NCI-H128 (cell line): Measurements from ENCODE around the gene GPR6.

Source experiments
- DNase-seq: peaks from one replicate; lab custom pipeline; 2025; ENCODE audit not compliant: unreplicated experiment; lab: John Stamatoyannopoulos, UW

The GPR6 gene, protein sequence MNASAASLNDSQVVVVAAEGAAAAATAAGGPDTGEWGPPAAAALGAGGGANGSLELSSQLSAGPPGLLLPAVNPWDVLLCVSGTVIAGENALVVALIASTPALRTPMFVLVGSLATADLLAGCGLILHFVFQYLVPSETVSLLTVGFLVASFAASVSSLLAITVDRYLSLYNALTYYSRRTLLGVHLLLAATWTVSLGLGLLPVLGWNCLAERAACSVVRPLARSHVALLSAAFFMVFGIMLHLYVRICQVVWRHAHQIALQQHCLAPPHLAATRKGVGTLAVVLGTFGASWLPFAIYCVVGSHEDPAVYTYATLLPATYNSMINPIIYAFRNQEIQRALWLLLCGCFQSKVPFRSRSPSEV

DNA sequence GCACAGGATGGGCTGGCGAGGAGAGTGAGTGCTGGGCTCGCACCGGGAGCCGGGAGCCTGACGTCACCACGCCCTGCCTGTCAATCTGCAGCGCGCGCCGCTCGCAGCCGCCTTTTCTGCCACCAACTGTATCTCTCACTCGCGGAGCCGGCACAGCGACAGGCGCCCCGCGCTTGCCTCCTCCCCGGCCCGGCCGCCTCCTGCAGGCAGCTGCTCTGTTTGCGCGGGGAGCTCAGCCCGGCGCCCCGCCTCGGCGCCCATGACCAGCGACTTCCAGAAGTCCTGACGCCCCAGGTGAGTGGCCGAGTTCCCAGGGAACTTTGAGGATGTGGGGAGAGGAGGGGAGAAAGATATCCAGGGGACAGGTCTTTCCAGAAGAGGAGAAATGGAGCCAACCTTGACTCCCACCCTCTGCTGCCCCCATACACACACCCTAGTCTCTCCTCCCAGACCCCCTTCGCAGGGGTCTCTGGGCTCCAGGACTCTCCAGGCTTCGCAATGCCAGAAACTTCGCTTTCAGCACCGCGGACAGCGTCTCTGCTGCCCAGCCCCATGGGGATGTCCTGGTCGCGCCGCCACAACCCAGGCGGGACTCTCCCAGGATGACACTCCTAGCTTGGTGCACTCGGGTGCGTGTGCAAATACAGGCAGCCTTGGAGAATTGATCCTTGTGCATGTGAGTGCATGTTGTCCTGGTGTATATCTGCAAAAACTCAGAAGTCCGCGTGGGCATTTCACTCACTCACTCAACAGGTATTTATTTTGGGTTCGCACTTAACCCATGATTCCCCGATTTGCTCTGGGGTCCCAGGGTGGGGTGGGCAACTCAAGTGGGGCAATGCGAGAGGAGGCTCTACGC, at the start of gene GPR6:
Gene GPR6, plus strand, starts transcription at position 138 of the 859 bp plus-strand sequence. CDS start 802 bp downstream, outside the sequence.
- DNase-seq = peak; percentile 83

DNA sequence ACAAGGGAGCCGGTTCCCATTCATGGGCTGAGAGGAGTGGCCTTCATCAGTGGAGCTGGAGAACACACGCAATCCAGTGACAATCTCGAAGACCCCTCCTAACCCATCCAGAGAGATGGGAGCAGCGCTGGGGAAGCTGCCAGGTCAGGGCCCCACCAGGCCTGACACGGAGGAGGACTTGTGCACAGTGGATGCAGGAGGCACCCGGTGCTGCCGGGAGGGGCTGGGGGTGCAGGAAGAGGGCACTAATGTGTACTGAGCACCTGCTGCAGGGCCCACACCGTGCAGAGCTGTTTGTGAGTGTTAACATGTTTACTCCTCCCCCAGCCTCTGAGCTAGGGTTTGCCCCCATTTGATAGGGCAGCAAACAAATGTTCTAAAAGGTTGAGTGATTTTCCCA, 43.8 kb upstream of the GPR6 start:
- no peak for DNase-seq

DNA sequence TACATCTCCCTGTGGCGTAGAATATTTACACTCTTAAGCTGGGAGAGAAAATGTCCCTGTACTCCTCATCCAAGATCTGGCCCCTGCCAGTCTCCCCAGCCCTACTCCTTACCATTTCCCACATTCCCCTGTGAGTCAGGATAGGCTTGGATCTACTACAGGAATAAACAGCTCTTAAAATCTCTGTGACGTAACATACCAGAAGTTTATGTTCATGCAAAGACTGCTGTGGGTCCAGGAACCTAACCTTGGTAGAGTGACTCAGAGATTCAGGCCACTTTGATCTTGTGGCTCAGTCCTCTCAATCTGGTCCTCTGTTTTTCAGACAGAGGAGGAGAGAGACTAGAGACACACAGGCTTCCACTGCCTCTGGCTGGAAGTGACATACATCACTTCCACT, 38.5 kb upstream of the GPR6 start:
- no peak for DNase-seq

DNA sequence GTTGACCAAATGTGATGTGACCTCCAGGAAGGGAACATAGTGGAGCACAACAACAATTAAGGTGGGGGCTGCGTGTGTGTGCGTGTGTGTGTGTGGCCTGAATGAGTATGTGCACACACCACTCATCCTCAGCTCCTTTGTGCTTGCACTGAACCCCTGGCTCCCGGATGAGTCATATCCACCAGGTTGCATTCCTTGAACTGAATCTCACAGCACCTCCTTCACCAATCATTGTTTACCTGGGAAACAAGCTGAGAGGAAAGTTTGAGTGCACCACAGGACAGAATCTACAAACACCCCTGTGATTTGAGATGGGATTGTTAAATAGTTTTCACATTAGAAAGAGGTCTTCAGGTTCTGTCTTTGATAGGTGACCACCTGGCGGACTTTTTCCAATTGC, 33.7 kb upstream of the GPR6 start:
- DNase-seq = no peak

DNA sequence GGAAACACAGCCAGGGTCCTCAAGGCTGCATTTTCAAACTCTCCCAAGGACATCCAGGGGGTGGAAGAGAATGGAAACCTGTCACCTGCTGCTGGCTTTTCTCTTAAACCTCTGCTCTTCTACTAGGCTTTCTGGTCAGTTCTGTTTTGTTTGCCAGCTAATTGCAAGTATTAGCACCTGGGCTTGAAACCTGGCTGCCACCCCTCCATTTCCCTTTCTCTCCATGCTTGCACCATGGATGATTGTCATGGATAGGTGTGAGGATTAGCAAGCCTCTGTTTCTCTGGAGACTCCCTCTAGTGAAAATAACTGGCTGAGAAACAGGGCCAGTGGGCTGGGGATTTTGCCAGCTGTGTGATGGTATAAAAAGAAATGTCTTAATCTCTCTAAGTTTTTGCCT, 33.0 kb upstream of the GPR6 start:
- DNase-seq = no peak

DNA sequence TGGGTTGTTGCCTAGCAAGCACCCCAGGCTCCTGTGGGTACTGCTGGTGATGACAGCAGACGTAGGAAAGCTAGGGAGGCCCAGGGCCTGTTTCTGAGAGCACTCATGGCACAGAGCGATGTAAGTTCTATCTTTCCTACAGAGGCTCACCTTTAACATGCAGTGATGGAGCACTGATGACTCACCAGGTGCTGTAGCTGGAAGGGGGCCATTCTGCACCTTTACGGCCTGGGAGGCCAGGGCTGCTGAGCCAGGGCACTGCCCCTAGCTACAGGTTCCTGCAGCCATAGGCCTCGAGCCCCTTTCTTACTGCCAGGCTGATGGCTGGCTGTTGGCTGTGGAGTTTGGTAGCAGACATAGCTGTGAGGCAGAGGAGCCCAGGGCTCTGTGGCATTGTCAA, 31.1 kb upstream of the GPR6 start:
- DNase-seq = no peak

DNA sequence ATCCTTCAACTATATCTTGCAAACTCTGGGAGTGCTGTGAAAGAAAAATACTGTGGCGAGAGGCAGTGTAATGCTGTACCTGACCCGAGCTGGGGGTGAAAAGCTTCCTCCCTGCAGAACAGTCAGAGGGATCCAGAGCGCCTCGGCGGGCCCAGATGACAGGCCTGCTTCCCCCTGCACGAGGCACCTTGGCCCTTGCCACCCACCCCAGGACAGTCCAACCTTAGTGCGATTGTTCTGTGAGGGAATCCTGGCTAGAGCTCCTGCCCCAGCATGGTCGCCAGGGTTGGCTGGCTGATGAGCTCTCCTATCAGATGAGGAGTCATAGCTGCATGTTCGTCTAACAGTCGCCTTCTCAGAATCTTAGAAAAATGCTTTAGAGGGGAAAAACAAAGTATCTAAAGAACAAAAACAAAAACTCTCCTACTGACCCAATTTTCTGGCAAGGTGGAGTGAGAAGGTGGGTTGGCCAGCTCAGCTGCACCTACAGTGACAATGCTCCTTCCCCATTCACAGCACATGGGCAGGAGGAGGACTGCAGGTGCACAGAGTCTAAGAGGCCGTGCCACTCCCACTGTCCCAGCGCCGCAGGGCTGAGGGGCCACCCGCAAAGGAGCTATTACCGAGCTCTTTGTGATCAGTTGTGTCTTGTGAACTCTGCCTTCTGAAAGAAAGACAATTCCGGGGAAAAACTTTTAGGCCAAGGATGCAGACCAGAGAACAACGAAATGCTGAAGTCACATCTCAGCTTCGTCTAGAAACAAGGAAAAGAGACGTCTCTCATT, 28.6 kb upstream of the GPR6 start:
- DNase-seq = no peak

DNA sequence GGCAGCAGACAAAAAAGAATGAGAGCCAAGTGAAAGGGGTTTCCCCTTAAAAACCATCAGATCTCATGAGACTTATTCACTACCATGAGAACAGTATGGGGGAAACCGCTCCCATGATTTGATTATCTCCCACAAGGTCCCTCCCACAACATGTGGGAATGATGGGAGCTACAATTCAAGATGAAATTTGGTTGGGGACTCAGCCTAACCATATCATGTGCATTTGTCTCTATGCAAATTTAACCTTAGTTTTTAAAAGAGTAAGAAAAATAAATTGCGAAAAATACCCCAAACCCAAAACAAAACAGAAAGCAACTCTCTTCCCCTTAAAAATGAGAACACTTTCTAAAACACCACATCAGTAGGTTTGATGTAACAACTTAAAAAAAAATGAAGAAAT, 22.6 kb upstream of the GPR6 start:
- no peak for DNase-seq

DNA sequence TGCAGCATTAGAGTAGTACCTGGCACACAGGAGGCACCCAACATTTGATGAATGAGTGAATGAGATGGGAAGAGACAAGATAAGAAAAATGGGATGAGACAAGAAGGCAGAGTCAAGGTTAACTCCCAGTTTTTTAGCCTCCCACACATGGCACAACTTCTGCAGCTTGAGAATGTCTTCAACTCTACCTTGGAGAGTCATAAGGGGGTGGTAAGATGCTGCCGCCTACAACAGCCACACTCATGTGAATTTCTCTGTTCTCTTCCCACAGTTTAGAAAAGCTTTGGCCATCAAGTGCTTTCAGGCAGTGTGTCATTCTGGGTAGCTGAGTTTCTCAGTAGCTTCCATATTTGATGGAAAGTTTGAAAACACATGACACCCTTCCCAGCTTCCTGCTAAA, 19.5 kb upstream of the GPR6 start:
- no peak for DNase-seq

DNA sequence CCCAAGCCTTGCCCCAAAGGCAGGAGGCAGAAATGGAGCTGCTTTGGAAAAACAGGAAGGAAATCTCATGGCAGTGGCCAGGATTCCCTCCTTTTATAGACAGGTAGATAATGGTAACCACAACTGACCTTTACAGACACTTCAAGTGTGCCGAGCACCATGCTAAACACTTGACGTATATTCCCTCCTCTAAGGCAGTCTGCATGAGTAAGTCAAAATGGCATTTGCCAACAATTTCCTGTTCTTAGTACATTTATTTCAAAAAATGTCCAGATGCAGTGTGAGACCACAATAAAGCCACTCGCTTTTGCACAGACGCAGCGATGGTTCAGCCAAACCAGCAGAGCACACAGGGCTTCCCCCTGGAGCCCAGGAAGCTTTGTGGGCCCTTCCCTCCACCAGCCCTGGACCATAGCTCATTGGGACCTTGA, 16.5 kb upstream of the GPR6 start:
- DNase-seq = no peak

DNA sequence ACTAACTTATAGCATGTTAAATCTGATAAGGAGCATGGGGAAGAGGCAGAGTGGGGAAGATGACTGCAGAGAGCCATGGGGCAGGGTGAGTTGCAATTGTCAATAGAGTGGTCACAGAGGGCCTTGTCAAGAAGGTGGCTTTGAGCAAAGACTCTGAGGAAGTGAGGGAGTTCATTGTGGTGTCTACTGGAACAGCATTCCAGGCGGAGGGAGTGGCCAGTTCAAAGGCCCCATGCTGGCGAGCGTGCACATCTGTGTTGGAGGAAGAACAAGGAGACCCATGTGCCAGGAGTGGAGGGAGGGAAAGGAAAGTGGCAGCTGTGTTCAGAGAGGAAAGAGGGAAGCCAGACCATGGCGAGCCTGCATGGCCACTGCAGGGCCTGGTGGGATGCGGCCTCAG, 15.8 kb upstream of the GPR6 start:
- no peak for DNase-seq

DNA sequence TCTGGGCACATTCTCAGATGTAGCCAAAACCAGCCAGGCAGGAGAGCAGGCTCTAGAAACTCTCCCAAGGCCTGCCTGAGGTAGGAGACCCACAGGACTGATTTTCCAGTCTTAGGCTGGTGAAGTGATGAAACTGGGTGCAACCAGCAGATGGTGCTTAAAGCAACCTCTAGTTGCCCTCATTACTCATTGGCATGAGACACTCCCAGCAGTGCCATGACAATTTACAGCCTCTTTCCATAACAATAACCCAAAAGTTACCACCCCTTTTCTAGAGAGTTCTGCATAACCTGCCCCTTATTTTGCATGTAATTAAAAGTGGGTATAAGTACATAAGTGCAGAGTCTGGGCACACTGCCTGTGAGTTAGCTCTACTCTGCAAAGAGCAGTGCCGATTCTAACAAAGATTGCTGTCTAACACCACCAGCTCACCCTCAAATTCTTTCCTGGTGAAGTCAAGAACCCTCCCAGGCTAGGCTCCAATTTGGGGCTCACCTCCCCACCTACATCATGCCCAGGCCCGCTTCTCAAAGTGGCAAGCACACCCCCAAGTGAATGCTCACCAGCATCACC, 14.4 kb upstream of the GPR6 start:
- DNase-seq = no peak

DNA sequence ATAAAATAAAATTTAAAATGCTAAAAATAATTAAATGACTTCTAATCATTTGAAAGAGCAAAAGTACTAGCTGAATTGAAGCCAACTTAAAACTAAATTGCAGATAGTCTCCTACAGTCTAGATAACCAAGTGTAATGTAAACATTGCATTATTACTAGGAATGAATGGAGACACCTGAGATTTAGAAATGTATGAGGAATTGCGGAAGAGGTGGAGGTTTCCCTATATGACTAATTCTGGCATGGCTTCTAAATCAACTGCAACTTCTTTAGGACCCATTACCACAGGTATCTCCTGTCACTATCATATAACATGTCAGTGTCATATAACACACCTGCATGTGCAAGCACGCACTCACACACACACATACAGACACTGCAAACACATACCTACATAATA, 13.2 kb upstream of the GPR6 start:
- DNase-seq = no peak

DNA sequence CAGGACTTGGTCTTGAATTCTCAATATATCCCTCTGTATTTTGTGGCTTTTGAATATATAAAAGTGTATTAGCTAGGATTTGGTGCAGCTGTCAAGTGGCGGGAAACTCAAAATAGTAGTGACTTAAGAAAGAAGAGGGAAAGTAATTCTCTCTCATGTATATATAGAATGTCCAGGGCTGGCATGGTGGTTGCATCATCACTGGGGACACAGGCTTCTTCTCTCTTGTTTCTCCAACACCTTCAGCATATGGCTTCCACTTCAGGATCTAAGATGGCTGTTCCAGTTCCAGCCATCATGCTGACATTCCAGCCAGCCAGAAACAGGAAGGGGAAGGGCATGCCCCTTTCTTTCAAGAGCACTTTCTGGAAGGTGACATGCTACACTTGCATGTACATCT, 11.8 kb upstream of the GPR6 start:
- DNase-seq = no peak

DNA sequence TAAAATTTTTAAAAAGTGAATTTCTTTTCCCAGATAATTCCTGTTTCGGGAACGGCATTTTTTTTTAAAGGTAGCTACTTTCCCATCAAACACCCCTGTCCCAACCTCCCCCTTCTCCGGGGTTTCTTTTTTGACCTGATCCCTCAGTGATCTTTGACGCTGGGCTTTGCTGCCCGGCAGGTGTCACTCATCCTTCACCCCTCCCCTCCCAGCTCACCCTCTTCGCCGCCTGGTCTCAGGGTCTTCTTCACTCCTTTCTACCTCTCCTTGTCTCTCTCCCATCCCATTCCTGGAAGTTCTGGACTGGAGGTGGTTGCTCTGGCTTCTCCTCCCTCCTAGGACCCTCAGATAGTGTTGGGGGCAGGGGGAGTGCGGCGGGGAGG, 329 bp upstream of the GPR6 start:
- no peak for DNase-seq

DNA sequence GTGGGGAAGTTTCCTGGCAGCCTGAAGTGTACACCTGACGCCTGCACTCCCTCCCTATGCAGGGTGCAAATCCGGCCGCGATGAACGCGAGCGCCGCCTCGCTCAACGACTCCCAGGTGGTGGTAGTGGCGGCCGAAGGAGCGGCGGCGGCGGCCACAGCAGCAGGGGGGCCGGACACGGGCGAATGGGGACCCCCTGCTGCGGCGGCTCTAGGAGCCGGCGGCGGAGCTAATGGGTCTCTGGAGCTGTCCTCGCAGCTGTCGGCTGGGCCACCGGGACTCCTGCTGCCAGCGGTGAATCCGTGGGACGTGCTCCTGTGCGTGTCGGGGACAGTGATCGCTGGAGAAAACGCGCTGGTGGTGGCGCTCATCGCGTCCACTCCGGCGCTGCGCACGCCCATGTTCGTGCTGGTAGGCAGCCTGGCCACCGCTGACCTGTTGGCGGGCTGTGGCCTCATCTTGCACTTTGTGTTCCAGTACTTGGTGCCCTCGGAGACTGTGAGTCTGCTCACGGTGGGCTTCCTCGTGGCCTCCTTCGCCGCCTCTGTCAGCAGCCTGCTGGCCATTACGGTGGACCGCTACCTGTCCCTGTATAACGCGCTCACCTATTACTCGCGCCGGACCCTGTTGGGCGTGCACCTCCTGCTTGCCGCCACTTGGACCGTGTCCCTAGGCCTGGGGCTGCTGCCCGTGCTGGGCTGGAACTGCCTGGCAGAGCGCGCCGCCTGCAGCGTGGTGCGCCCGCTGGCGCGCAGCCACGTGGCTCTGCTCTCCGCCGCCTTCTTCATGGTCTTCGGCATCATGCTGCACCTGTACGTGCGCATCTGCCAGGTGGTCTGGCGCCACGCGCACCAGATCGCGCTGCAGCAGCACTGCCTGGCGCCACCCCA, 1.2 kb downstream of the GPR6 start:
- no peak for DNase-seq

DNA sequence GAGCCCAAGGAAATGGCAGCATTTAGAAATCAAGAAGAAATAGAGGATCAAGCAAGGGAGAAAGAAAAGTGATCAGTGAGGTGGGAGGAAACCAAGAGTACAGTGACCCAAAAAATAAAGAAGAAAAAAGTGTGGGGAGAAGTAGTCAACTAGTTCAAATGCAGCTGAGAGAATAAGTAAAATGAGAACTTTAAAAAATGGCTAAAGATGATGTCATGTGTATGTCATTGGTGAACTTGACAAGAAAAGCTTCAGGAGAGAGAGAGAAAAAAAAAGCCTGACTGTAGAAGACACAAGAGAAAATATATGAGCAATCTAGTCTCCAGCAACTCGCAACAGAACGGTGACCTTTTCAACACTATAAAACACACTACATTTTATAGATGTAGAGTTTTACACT, 6.3 kb downstream of the GPR6 start:
- DNase-seq = no peak

DNA sequence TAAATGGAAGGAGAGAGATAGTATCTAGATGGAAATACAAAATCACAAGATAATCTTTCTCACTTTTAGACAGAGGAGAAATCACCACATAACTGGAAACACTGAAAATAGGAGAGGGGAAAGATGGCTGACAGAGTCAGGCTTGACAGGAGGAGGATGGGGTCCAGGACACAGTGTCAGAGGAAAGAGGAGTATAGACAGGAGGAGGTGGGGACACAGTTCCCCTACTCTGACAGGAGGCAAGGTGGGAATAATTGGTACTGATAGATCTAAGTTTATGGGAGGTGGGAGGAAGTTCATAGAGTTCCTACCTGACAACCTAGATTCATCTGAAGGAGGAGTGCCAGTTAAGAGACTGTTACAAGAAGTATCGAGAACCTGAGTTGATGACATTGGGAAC, 9.1 kb downstream of the GPR6 start:
- DNase-seq = no peak

DNA sequence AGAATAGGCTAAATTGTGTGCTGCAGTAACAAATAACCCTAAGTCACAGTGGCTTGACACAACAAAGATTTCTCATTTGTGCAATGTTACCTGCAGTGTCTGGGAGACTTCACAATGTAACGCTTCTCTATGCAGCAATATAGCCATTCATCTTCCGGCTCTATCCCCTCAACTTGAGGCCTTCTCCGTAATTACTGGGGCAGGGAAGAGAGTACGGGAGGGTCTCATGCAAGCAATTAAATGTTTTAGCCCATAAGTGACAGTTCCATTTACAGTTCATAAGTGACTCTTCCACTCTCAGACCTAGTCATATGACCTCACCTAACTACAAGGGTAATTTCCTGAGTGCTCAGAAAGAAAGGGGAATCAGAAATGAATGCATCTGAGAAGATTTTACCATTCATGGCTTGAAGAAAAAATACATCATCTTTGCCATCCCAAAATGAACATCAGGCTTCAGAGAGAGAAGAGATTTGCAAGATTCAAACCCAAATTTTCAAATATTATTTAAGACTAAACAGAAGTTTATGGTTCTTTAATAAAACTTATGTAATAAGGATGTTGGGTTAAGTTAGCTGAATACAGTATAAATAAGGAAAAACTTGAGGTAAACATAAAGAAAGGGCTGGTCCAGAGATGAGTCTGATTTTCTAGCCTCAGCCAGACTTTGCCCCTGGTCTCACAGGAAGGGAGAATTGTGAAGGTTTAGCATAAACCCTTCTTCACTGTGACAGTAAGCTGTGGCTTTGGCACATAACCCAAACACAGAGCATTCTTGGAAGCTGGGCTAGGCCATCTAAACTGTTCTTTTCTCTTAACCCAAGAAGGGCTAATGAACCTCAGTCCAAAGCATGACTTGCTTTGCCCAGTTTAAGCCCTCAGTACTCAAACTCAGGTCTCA, 13.3 kb downstream of the GPR6 start:
- no peak for DNase-seq
